Prostate gland (tissue), 2 donors: ENCODE data around the gene NOTUM.

Experiments
- CTCF ChIP-seq, 4 experiments: fragments of 200-600 bp in 2 of 4; fragments of 450-650 bp in 2 of 4; sonication (generic) in 2 of 4; IDR thresholded peaks; 1 replicate in 3 of 4; 2 replicates in 1 of 4; pipeline ENCODE4 v1.5.1; 2016 to 2019; ENCODE audit warnings: antibody characterized with exemption in 4 of 4, mild to moderate bottlenecking in 2 of 4, moderate library complexity in 2 of 4
- POLR2A ChIP-seq: fragments of 450-650 bp; IDR thresholded peaks from one replicate; pipeline ENCODE4 v1.6.1; 2016; ENCODE audit warnings: antibody characterized with exemption, mild to moderate bottlenecking

- TF ChIP-seq CTCF (IDR thresholded peaks at IDR 0.05) (no peak), POLR2A (no peak)
Measured at GRCh38 chr17:81948635-81949378, 12.2 kb downstream of the NOTUM start.
